ENCODE results near the gene SARS1. TPM values are rescaled to one million over a fixed set of nuclear protein-coding genes. Genes with fewer than 3 reads are reported as not detected.
A peak's percentile ranks its signal among the peaks of the same experiment; 100 is the strongest.

The SARS1 gene
- total RNA-seq, 4 donors from 2014 or later: 154 to 172 (median 165) TPM

- H3K4me3 ChIP-seq (ENCODE audit: low read depth, poor library complexity, severe bottlenecking): no peak overlapping the region
- 95% methylated on average over 32 of the region's 32 CpGs for WGBS, 2 donors
- TF ChIP-seq CTCF (IDR thresholded peaks at IDR 0.05): no peak
- TF ChIP-seq POLR2A (IDR thresholded peaks at IDR 0.05): no peak
- intact Hi-C loops (cut with DNase I; ENCODE audit: low total_unique reads): no loop called here
- DNase-seq (ENCODE audit: low spot score in 2 of 2): peak in 1 of 2 donors; percentile 12
Observed at GRCh38 chr1:109251277-109252166, 37.8 kb downstream of the SARS1 start.

- 96 to 97% methylated on average over 27 to 31 of the region's 31 CpGs for WGBS, 2 donors
- peak in 1 of 2 donors; percentile 13 for DNase-seq (ENCODE audit: low spot score in 2 of 2)
- no peak overlapping the region for H3K4me3 ChIP-seq (ENCODE audit: low read depth, poor library complexity, severe bottlenecking)
- intact Hi-C loops (cut with DNase I; ENCODE audit: low total_unique reads): no loop called here
- TF ChIP-seq POLR2A (IDR thresholded peaks at IDR 0.05) (no peak), CTCF (IDR thresholded peaks at IDR 0.05) (no peak)
Observed at GRCh38 chr1:109252167-109252892, 38.6 kb downstream of the SARS1 start.

DNA sequence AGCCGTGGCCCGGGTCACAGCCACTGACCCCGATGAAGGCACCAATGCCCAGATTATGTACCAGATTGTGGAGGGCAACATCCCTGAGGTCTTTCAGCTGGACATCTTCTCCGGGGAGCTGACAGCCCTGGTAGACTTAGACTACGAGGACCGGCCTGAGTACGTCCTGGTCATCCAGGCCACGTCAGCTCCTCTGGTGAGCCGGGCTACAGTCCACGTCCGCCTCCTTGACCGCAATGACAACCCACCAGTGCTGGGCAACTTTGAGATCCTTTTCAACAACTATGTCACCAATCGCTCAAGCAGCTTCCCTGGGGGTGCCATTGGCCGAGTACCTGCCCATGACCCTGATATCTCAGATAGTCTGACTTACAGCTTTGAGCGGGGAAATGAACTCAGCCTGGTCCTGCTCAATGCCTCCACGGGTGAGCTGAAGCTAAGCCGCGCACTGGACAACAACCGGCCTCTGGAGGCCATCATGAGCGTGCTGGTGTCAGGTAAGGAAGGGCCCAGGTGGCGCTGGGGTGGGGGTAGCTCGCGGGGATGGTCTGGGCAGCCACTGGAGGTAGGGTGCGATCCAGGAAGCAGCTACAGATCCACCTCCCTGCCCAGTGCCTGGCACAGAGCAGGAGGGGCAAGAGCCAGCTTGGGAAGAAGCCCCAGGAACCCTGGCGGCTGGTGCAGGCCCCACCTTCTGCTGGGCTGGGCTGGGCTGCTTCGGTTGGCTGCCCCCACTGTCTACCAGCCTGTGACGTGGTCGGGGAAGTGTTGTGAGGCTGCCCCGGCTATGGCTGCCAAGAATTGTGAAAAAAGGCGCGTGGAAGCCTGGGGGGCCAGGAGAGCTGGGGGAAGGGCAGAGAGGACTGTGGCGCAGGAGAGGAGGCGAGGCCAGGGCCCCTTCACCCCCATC is 39.4 kb downstream of the SARS1 start:
- intact Hi-C loops (cut with DNase I; ENCODE audit: low total_unique reads): no loop called here
- H3K4me3 ChIP-seq (ENCODE audit: low read depth, poor library complexity, severe bottlenecking): no peak overlapping the region
- TF ChIP-seq POLR2A (IDR thresholded peaks at IDR 0.05) (no peak), CTCF (IDR thresholded peaks at IDR 0.05) (no peak)
- no peak for DNase-seq (ENCODE audit: low spot score in 2 of 2)
- 62 to 64% methylated on average over 30 to 32 of the region's 33 CpGs for WGBS, 2 donors

GRCh38 chr1:109253803-109254620 is 40.3 kb downstream of the SARS1 start:
- no peak for DNase-seq (ENCODE audit: low spot score in 2 of 2)
- intact Hi-C loops (cut with DNase I; ENCODE audit: low total_unique reads): no loop called here
- H3K4me3 ChIP-seq (ENCODE audit: low read depth, poor library complexity, severe bottlenecking): no peak overlapping the region
- TF ChIP-seq POLR2A (IDR thresholded peaks at IDR 0.05) (no peak), CTCF (IDR thresholded peaks at IDR 0.05) (no peak)
- 3 to 27% methylated on average over 6 to 9 of the region's 9 CpGs for WGBS, 2 donors

DNA sequence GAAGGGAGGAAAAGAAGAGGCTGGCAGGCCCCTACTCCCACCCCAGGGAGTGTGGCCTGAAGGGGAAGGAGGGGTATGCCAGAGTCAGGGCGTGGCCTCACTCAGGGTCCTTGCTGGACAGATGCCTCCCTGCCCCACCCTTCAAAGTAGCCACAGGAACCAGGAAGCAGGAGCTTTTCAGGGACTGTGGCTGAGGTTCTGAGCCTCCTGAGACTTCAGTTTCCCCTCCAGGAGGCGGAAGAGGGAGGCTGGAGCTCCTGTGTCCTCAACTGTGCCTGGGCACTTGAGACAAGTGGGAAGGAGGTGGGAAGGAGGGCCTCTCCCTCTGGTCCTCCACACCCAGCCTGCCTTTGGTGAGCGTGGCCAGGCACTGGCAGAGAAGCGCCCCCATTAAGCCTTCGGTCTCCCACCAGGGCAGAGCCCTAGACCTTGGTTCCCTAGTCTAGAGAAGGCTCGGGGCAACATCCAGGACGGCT is 40.9 kb downstream of the SARS1 start:
- intact Hi-C loops (cut with DNase I; ENCODE audit: low total_unique reads): no loop called here
- H3K4me3 ChIP-seq (ENCODE audit: low read depth, poor library complexity, severe bottlenecking): no peak overlapping the region
- WGBS, 2 donors: 45 to 51% methylated on average over 7 of the region's 7 CpGs
- no peak for TF ChIP-seq CTCF (IDR thresholded peaks at IDR 0.05)
- TF ChIP-seq POLR2A (IDR thresholded peaks at IDR 0.05): no peak
- DNase-seq (ENCODE audit: low spot score in 2 of 2): no peak

All from lower leg skin (tissue), 4 donors.